B cell (primary cell): ENCODE measurements around the gene MFN2. TPM values are rescaled to one million over a fixed set of nuclear protein-coding genes. Genes with fewer than 3 reads are reported as not detected.

Source experiments
- ATAC-seq: fragments of 200-7000 bp; cut with Tn5 transposase; one replicate; pipeline ENCODE4 v1.10.0; 2021; ENCODE audit warnings: low read depth, mild to moderate bottlenecking, moderate number of reproducible peaks, moderate library complexity
- CTCF ChIA-PET: fragments of 350-600 bp; sonication (Branson Sonifier 250); formaldehyde crosslinking; loops from one replicate; lab custom pipeline; 2021; ENCODE audit warnings: antibody characterized with exemption, inconsistent platforms; lab: Charles Lee
- POLR2A ChIA-PET: fragments of 350-600 bp; sonication (Branson Sonifier 250); formaldehyde crosslinking; loops from one replicate; lab custom pipeline; 2021; ENCODE audit warnings: antibody characterized with exemption; lab: Charles Lee
- DNase-seq: peaks from one replicate; pipeline ENCODE4 v3.0.0; 2013
- H2AFZ ChIP-seq: 2 replicates; pipeline ENCODE4 v1.6.1; 2012; ENCODE audit warnings: mild to moderate bottlenecking, low read depth, low read length; ENCODE audit not compliant: insufficient read depth, poor library complexity, severe bottlenecking
- H3K27ac ChIP-seq, 2 donors: 1 replicate in 1 of 2; 2 replicates in 1 of 2; pipeline ENCODE4 v1.5.1; 2012 to 2013; ENCODE audit warnings: low read length in 2 of 2, mild to moderate bottlenecking in 2 of 2, moderate library complexity in 1 of 2
- H3K27me3 ChIP-seq, 4 experiments: fragments of 200-600 bp in 1 of 4; sonication (generic) in 1 of 4; replicated peaks in 1 of 4; 1 replicate in 2 of 4; 2 replicates in 2 of 4; pipeline versions ENCODE4 v1.6.1 to v1.7.0; 2013 to 2016; ENCODE audit warnings: low read length in 3 of 4, mild to moderate bottlenecking in 2 of 4, mixed read lengths in 1 of 4, moderate library complexity in 1 of 4; ENCODE audit not compliant: insufficient read depth in 4 of 4, control insufficient read depth in 3 of 4; ENCODE audit errors: control extremely low read depth in 1 of 4
- H3K36me3 ChIP-seq, 2 experiments: replicated peaks in 1 of 2; 1 replicate in 1 of 2; 2 replicates in 1 of 2; pipeline versions ENCODE4 v1.6.1 to v1.7.1; 2013; ENCODE audit warnings: low read length in 1 of 2; ENCODE audit not compliant: insufficient read depth in 2 of 2, control insufficient read depth in 1 of 2; ENCODE audit errors: control extremely low read depth in 1 of 2, extremely low read depth in 1 of 2
- H3K4me1 ChIP-seq, 2 donors: fragments of 200-600 bp in 1 of 2; sonication (generic) in 1 of 2; 1 replicate in 1 of 2; 2 replicates in 1 of 2; pipeline versions ENCODE4 v1.5.1 to v1.6.1; 2013 to 2017; ENCODE audit warnings: low read length in 2 of 2; ENCODE audit not compliant: control insufficient read depth in 2 of 2, insufficient read depth in 2 of 2
- H3K4me2 ChIP-seq: replicated peaks from 2 replicates; pipeline ENCODE3; 2012; ENCODE audit warnings: mild to moderate bottlenecking, low read depth, low read length; ENCODE audit not compliant: poor library complexity, severe bottlenecking
- H3K4me3 ChIP-seq, 5 experiments: fragments of 200-600 bp in 1 of 5; sonication (generic) in 1 of 5; 1 replicate in 3 of 5; 2 replicates in 2 of 5; pipeline versions ENCODE4 v1.5.1 to v1.7.0; 2011 to 2016; ENCODE audit warnings: low read length in 4 of 5, mild to moderate bottlenecking in 4 of 5, low read depth in 2 of 5, control low read depth in 1 of 5, moderate library complexity in 1 of 5; ENCODE audit not compliant: insufficient read depth in 1 of 5; ENCODE audit errors: control extremely low read depth in 1 of 5, extremely low read depth in 1 of 5
- H3K79me2 ChIP-seq: fragments of 200-600 bp; sonication (generic); one replicate; pipeline ENCODE4 v1.6.0; 2016; ENCODE audit warnings: low read length; ENCODE audit not compliant: control insufficient read depth, insufficient read depth
- H3K9ac ChIP-seq: fragments of 200-600 bp; sonication (generic); 2 replicates; pipeline ENCODE4 v1.6.1; 2017; ENCODE audit warnings: mild to moderate bottlenecking, low read length, moderate library complexity
- H3K9me3 ChIP-seq, 3 donors: one replicate each; pipeline versions ENCODE4 v1.6.1 to v1.7.1; 2013; ENCODE audit warnings: low read length in 2 of 3; ENCODE audit not compliant: control insufficient read depth in 2 of 3, insufficient read depth in 1 of 3; ENCODE audit errors: control extremely low read depth in 1 of 3
- H4K20me1 ChIP-seq: 2 replicates; pipeline ENCODE4 v1.6.0; 2012; ENCODE audit warnings: mild to moderate bottlenecking, low read length; ENCODE audit not compliant: insufficient read depth, control insufficient read depth, poor library complexity, severe bottlenecking
- H3K27ac Mint-ChIP-seq: one replicate; pipeline ENCODE4 v1.8.0; 2021; ENCODE audit warnings: mixed read lengths
- H3K27me3 Mint-ChIP-seq: one replicate; pipeline ENCODE4 v1.8.0; 2021; ENCODE audit warnings: mixed read lengths
- H3K4me1 Mint-ChIP-seq: one replicate; pipeline ENCODE4 v1.8.0; 2021; ENCODE audit warnings: mixed read lengths
- H3K4me3 Mint-ChIP-seq: one replicate; pipeline ENCODE4 v1.8.0; 2021; ENCODE audit warnings: mixed read lengths
- H3K9me3 Mint-ChIP-seq: one replicate; pipeline ENCODE4 v1.8.0; 2022; ENCODE audit warnings: mixed read lengths; ENCODE audit not compliant: insufficient read depth
- CTCF ChIP-seq: fragments of 200-600 bp; IDR thresholded peaks from one replicate; pipeline ENCODE4 v1.8.0; 2022; ENCODE audit warnings: antibody characterized with exemption, mild to moderate bottlenecking
- EZH2 ChIP-seq: IDR thresholded peaks from 2 replicates; pipeline ENCODE4 v1.6.1; 2012; ENCODE audit warnings: borderline replicate concordance, low read depth, mild to moderate bottlenecking, moderate library complexity, low read length; ENCODE audit not compliant: insufficient read depth, poor library complexity, severe bottlenecking
- WGBS: methylation state at CpG from one replicate; pipeline ENCODE4 v1.1.5; 2013; ENCODE audit warnings: missing lambda C conversion rate; ENCODE audit not compliant: insufficient coverage; 5-methylcytosine and 5-hydroxymethylcytosine counted together
- intact Hi-C: fragments of 100-400 bp; cut with micrococcal nuclease; formaldehyde crosslinking; loops from one replicate; pipeline ENCODE4 v1.10.0; 2022
- polyA minus RNA-seq: library from RNA; depleted of rRNA, polyadenylated mRNA; stranded (reverse); fragments of >200 nt; gene quantifications from 2 replicates; pipeline ENCODE4 v1.2.3, GENCODE V29; 2012
- polyA plus RNA-seq: library from polyadenylated mRNA; depleted of rRNA; stranded (reverse); fragments of >200 nt; gene quantifications from 2 replicates; pipeline ENCODE4 v1.2.3, GENCODE V29; 2012
- total RNA-seq, 2 donors: library from RNA; stranded (reverse); fragments of 120-200 nt in 1 of 2; gene quantifications; 1 replicate in 1 of 2; 2 replicates in 1 of 2; pipeline versions ENCODE4 v1.2.3 to v1.2.4, GENCODE V29; 2013 to 2022

Gene MFN2
- 41.7 and 50.0 TPM in 2 replicates for total RNA-seq
- total RNA-seq (2013) = 35.6 TPM
- polyA plus RNA-seq = 24.0 and 31.0 TPM in 2 replicates
- polyA minus RNA-seq = 32.6 and 37.1 TPM in 2 replicates

- Histone ChIP-seq H3K4me1 (peaks cover 12 to 16% of the 10 kb centered on the region in 2 donors), H3K79me2 (peaks cover 64% of the 10 kb centered on the region)
These were observed at the start of gene MFN2 for GRCh38 chr1:11979851-11980675. MFN2 (plus strand) TSS chr1:11980444; CDS start chr1:11989169, 8,725 bp downstream.

More at GRCh38 chr1:11979851-11980675, at the start of gene MFN2:
- TF ChIP-seq EZH2 (no peak), CTCF (no peak)
- Mint-ChIP-seq H3K27ac (peak within 1 kb of the TSS; percentile 95), H3K27me3 (no peaks in the 10 kb centered on the region), H3K9me3 (no peaks in the 10 kb centered on the region), H3K4me3 (peak within 1 kb of the TSS; percentile 95), H3K4me1 (peaks cover 40% of the 10 kb centered on the region)
- peak within 1 kb of the TSS; percentile 66 to 86 (median 81) for H3K4me3 ChIP-seq
- ChIA-PET CTCF (interaction anchor here (0.7 to 1.4 kb wide), 4 partner anchors 13 to 138 kb away, joined by 3 to 5 read pairs (median 4); no protein-coding TSS in a partner anchor), POLR2A (interaction anchor here (0.5 to 3.1 kb wide), 6 partner anchors 46 to 719 kb away, joined by 3 to 27 read pairs (median 4); partner anchors contain the start of genes KIAA2013 and PLOD1)
- intact Hi-C loops = loop anchor here (1.0 to 5.0 kb wide), 2 partner anchors 46 to 97 kb away; partner anchors contain the start of gene PLOD1
- no peaks in the 10 kb centered on the region for H3K27me3 ChIP-seq
- ATAC-seq (peak; percentile 91), DNase-seq (peak; percentile 98)
- H2AFZ ChIP-seq = peak within 1 kb of the TSS; percentile 93
- H3K36me3 ChIP-seq = peaks cover 0 to 26% of the 10 kb centered on the region in 2 experiments
- no peaks in the 10 kb centered on the region for H3K9me3 ChIP-seq
- peaks cover 18% of the 10 kb centered on the region for H4K20me1 ChIP-seq
- peak within 1 kb of the TSS; percentile 81 to 94 for H3K27ac ChIP-seq
- H3K4me2 ChIP-seq = peak within 1 kb of the TSS; percentile 96
- 2% methylated on average over 70 of the region's 74 CpGs for WGBS
- H3K9ac ChIP-seq = peak within 1 kb of the TSS; percentile 95
